DOHH2 (cell line): ENCODE data around the gene CTSH.
"Not testable (repeated sequence)": the region's sequence is repeated elsewhere in the genome, so short reads cannot be mapped to it uniquely, and the experiment has no call there.

Source experiments
- H3F3A ChIP-seq: fragments of 200-600 bp; sonication (generic), shearing (Covaris generic); 2 replicates; pipeline ENCODE4 v1.6.0; 2016; ENCODE audit warnings: antibody characterized with exemption, mild to moderate bottlenecking; ENCODE audit not compliant: control insufficient read depth, insufficient read depth
- H3K27ac ChIP-seq: fragments of 200-600 bp; sonication (generic); 2 replicates; pipeline ENCODE4 v1.5.1; 2014; ENCODE audit warnings: low read depth, mild to moderate bottlenecking, low read length, moderate library complexity
- H3K27me3 ChIP-seq: fragments of 200-600 bp; sonication (generic); 2 replicates; pipeline ENCODE4 v1.6.1; 2014; ENCODE audit warnings: mild to moderate bottlenecking, low read length, mixed read lengths; ENCODE audit not compliant: control insufficient read depth
- H3K36me3 ChIP-seq: fragments of 200-600 bp; sonication (generic); 2 replicates; pipeline ENCODE4 v1.6.1; 2014; ENCODE audit warnings: mild to moderate bottlenecking, low read length, moderate library complexity, mixed read lengths; ENCODE audit not compliant: control insufficient read depth
- H3K4me1 ChIP-seq: fragments of 200-600 bp; sonication (generic); 2 replicates; pipeline ENCODE4 v1.6.1; 2014; ENCODE audit warnings: mild to moderate bottlenecking, low read length, mixed read lengths; ENCODE audit not compliant: control insufficient read depth
- H3K4me2 ChIP-seq: fragments of 200-600 bp; sonication (generic); 2 replicates; pipeline ENCODE4 v1.6.0; 2014; ENCODE audit warnings: mild to moderate bottlenecking, low read length, moderate library complexity
- H3K4me3 ChIP-seq: fragments of 200-600 bp; sonication (generic); 2 replicates; pipeline ENCODE4 v1.5.1; 2014; ENCODE audit warnings: mild to moderate bottlenecking, low read length, mixed read lengths
- H3K79me2 ChIP-seq: fragments of 200-600 bp; sonication (generic); 2 replicates; pipeline ENCODE4 v1.6.1; 2014; ENCODE audit warnings: mild to moderate bottlenecking, low read length, mixed read lengths; ENCODE audit not compliant: control insufficient read depth
- H3K9me2 ChIP-seq: fragments of 200-600 bp; sonication (generic); replicated peaks from 2 replicates; pipeline ENCODE4 v1.6.1; 2014; ENCODE audit warnings: mild to moderate bottlenecking, low read length, mixed read lengths; ENCODE audit not compliant: control insufficient read depth
- H3K9me3 ChIP-seq: fragments of 200-600 bp; sonication (generic); 2 replicates; pipeline ENCODE4 v1.6.1; 2014; ENCODE audit warnings: antibody characterized with exemption, low read length, mixed read lengths; ENCODE audit not compliant: control insufficient read depth, insufficient read depth
- H4K20me1 ChIP-seq: fragments of 200-600 bp; sonication (generic); 2 replicates; pipeline ENCODE4 v1.6.0; 2014; ENCODE audit warnings: low read depth, mild to moderate bottlenecking, antibody characterized with exemption, low read length, moderate library complexity; ENCODE audit not compliant: control insufficient read depth, insufficient read depth
- CTCF ChIP-seq: fragments of 200-600 bp; sonication (generic); IDR thresholded peaks from one replicate; pipeline ENCODE4 v1.5.1; 2014; ENCODE audit warnings: antibody characterized with exemption, mild to moderate bottlenecking, low read depth, low read length; ENCODE audit not compliant: poor library complexity, severe bottlenecking
- EZH2phosphoT487 ChIP-seq: fragments of 200-600 bp; sonication (generic); IDR thresholded peaks from 2 replicates; pipeline ENCODE4 v1.6.1; 2017; ENCODE audit warnings: borderline replicate concordance, mild to moderate bottlenecking, antibody characterized with exemption, low read length, moderate library complexity, mixed read lengths

Gene CTSH

GRCh38 chr15:78873793-78874765 lies 70.8 kb downstream of the CTSH start:
- peak overlapping the region; percentile 98 for H3K4me2 ChIP-seq
- peaks cover 7% of the 10 kb centered on the region for H3F3A ChIP-seq
- no peak for TF ChIP-seq EZH2phosphoT487
- peak; percentile 20 for TF ChIP-seq CTCF
- no peaks in the 10 kb centered on the region for H3K9me2 ChIP-seq
- H3K4me3 ChIP-seq, result peak overlapping the region; percentile 80
- peaks cover 40% of the 10 kb centered on the region for H3K36me3 ChIP-seq
- peaks cover 50% of the 10 kb centered on the region for H4K20me1 ChIP-seq
- no peaks in the 10 kb centered on the region for H3K9me3 ChIP-seq
- peaks cover 65% of the 10 kb centered on the region for H3K79me2 ChIP-seq
- H3K27ac ChIP-seq, result peak overlapping the region; percentile 88
- peaks cover 51% of the 10 kb centered on the region for H3K4me1 ChIP-seq
- H3K27me3 ChIP-seq, result no peaks in the 10 kb centered on the region

- H3K4me2 ChIP-seq, result peak overlapping the region; percentile 98
- TF ChIP-seq CTCF (peak; percentile 68), EZH2phosphoT487 (no peak)
- H3K27me3 ChIP-seq, result no peaks in the 10 kb centered on the region
- H3K27ac ChIP-seq, result peak overlapping the region; percentile 88
- H3K79me2 ChIP-seq, result peaks cover 56% of the 10 kb centered on the region
- peaks cover 41% of the 10 kb centered on the region for H4K20me1 ChIP-seq
- H3K4me1 ChIP-seq, result peaks cover 42% of the 10 kb centered on the region
- H3F3A ChIP-seq, result peaks cover 7% of the 10 kb centered on the region
- H3K36me3 ChIP-seq, result peaks cover 31% of the 10 kb centered on the region
- peak overlapping the region; percentile 80 for H3K4me3 ChIP-seq
- H3K9me2 ChIP-seq, result no peaks in the 10 kb centered on the region
- no peaks in the 10 kb centered on the region for H3K9me3 ChIP-seq
Measured at GRCh38 chr15:78872972-78873792, 71.7 kb downstream of the CTSH start.

- H3K27ac ChIP-seq, result peak within 1 kb of the TSS; percentile 88
- peaks cover 48% of the 10 kb centered on the region for H3K79me2 ChIP-seq
- peaks cover 7% of the 10 kb centered on the region for H3F3A ChIP-seq
- peak within 1 kb of the TSS; percentile 80 for H3K4me3 ChIP-seq
- no peaks in the 10 kb centered on the region for H3K27me3 ChIP-seq
- H3K4me2 ChIP-seq, result peak within 1 kb of the TSS; percentile 98
- H3K9me3 ChIP-seq, result no peaks in the 10 kb centered on the region
- TF ChIP-seq CTCF, result no peak
- TF ChIP-seq EZH2phosphoT487, result no peak
- H3K4me1 ChIP-seq, result peaks cover 34% of the 10 kb centered on the region
- H3K36me3 ChIP-seq, result peaks cover 23% of the 10 kb centered on the region
- no peaks in the 10 kb centered on the region for H3K9me2 ChIP-seq
- H4K20me1 ChIP-seq, result peaks cover 32% of the 10 kb centered on the region
Measured at GRCh38 chr15:78872155-78872971, 72.5 kb downstream of the CTSH start, which contains the start of gene MORF4L1. Gene MORF4L1, plus strand, starts transcription at chr15:78872890. Its CDS starts 128 bp downstream, at chr15:78873018.

GRCh38 chr15:78871483-78872127 lies 73.2 kb downstream of the CTSH start:
- H3K27ac ChIP-seq, result not testable (repeated sequence)

More at GRCh38 chr15:78871483-78872127, 73.2 kb downstream of the CTSH start:
- peaks cover 21% of the 10 kb centered on the region for H3K36me3 ChIP-seq
- peaks cover 41% of the 10 kb centered on the region for H3K79me2 ChIP-seq
- H3K27me3 ChIP-seq, H3K4me3 ChIP-seq, H3K9me2 ChIP-seq, H3F3A ChIP-seq, H3K9me3 ChIP-seq: not testable (repeated sequence)
- peaks cover 26% of the 10 kb centered on the region for H4K20me1 ChIP-seq
- H3K4me2 ChIP-seq, result peak overlapping the region; percentile 98; the same call in 1 of the 2 replicates
- peaks cover 26% of the 10 kb centered on the region for H3K4me1 ChIP-seq
